ENCODE results near the gene CHPF. TPM values are rescaled to one million over a fixed set of nuclear protein-coding genes. Genes with fewer than 3 reads are reported as not detected.

Gene CHPF
- total and polyA plus RNA-seq, 2 donors (not counting 1 experiment from before 2014, with no cell fraction given), result 1.3 to 5.2 TPM

GRCh38 chr2:219496247-219496824, 47.3 kb downstream of the CHPF start:
- H3K27me3 ChIP-seq (replicated peaks in 1 of 4; ENCODE audit: control extremely low read depth in 1 of 4, control insufficient read depth in 3 of 4, insufficient read depth in 4 of 4, low read length in 3 of 4), result peaks cover 0 to 67% (median 31%) of the 10 kb centered on the region in 4 experiments
- POLR2A ChIA-PET, result interaction anchor here (0.6 to 2.8 kb wide), 2 partner anchors 108 to 242 kb away, joined by 3 to 10 read pairs; partner anchors contain the start of genes DNPEP and TUBA4A
- 30% methylated on average over 16 of the region's 20 CpGs for WGBS (ENCODE audit: insufficient coverage)

More at GRCh38 chr2:219496247-219496824, 47.3 kb downstream of the CHPF start:
- Histone ChIP-seq H3K4me1 (ENCODE audit: control insufficient read depth in 2 of 2, insufficient read depth in 2 of 2, low read length in 2 of 2) (peaks cover 38% of the 10 kb centered on the region in 2 donors), H3K9ac (ENCODE audit: low read length) (no peak overlapping the region), H3K27ac (ENCODE audit: low read length in 2 of 2) (no peak overlapping the region), H3K79me2 (ENCODE audit: control insufficient read depth, insufficient read depth, low read length) (peaks cover 19% of the 10 kb centered on the region), H3K36me3 (replicated peaks in 1 of 2; ENCODE audit: control extremely low read depth in 1 of 2, control insufficient read depth in 1 of 2, extremely low read depth in 1 of 2, insufficient read depth in 2 of 2, low read length in 1 of 2) (peaks cover 0 to under 1% of the 10 kb centered on the region in 2 experiments), H3K4me2 (replicated peaks; ENCODE audit: low read depth, low read length, poor library complexity, severe bottlenecking) (peak overlapping the region; percentile 98), H3K4me3 (ENCODE audit: control extremely low read depth in 1 of 5, extremely low read depth in 1 of 5, insufficient read depth in 1 of 5, low read depth in 2 of 5, low read length in 4 of 5) (no peak overlapping the region), H4K20me1 (ENCODE audit: control insufficient read depth, insufficient read depth, low read length, poor library complexity, severe bottlenecking) (no peaks in the 10 kb centered on the region), H3K9me3 (ENCODE audit: control extremely low read depth in 1 of 3, control insufficient read depth in 2 of 3, insufficient read depth in 1 of 3, low read length in 2 of 3) (peaks cover 0 to 21% (median 0%) of the 10 kb centered on the region in 3 donors), H2AFZ (ENCODE audit: insufficient read depth, low read depth, low read length, poor library complexity, severe bottlenecking) (peak overlapping the region; percentile 30)
- ATAC-seq (ENCODE audit: low read depth), result no peak
- no peak for DNase-seq
- no peak overlapping the region for H3K27ac Mint-ChIP-seq
- intact Hi-C loops (cut with micrococcal nuclease), result loop anchor here (5.0 kb wide), 3 partner anchors 219 to 1224 kb away; partner anchors contain the start of genes AAMP, CNPPD1, DNAJB2 and PNKD
- peaks cover 47% of the 10 kb centered on the region for H3K27me3 Mint-ChIP-seq
- TF ChIP-seq EZH2 (IDR thresholded peaks at IDR 0.05; ENCODE audit: borderline replicate concordance, insufficient read depth, low read depth, low read length, poor library complexity, severe bottlenecking) (no peak), CTCF (IDR thresholded peaks at IDR 0.05) (no peak)
- H3K4me1 Mint-ChIP-seq, result peaks cover 32% of the 10 kb centered on the region
- CTCF ChIA-PET, result interaction anchor here (0.8 to 10.4 kb wide), 10 partner anchors 10 to 146 kb away, joined by 3 to 123 read pairs (median 4); partner anchors contain the start of gene DNPEP
- peak overlapping the region; percentile 93 for H3K4me3 Mint-ChIP-seq
- no peaks in the 10 kb centered on the region for H3K9me3 Mint-ChIP-seq (ENCODE audit: insufficient read depth)

Measured in B cell (primary cell).